Measurements from ENCODE around the gene ESRP2.

GRCh38 chr16:68252383-68252782 lies 16.5 kb upstream of the ESRP2 start:
- TF ChIP-seq POLR2A (IDR thresholded peaks at IDR 0.05; ENCODE audit: low read length) (no peak), GATA1 (IDR thresholded peaks at IDR 0.05; ENCODE audit: low read depth, low read length) (no peak)
